Putamen (tissue), 1 donor: ENCODE data around the gene PBX1.

Experiments
- DNase-seq: peaks from one replicate; pipeline ENCODE4 v3.0.0-alpha.2; 2016; ENCODE audit warnings: low spot score

PBX1 gene

GRCh38 chr1:164700683-164701082 is 141.7 kb downstream of the PBX1 start:
- no peak for DNase-seq

- no peak for DNase-seq
These were observed 142.3 kb downstream of the PBX1 start for GRCh38 chr1:164701189-164701761.

- DNase-seq: no peak
These were observed 143.2 kb downstream of the PBX1 start for GRCh38 chr1:164702216-164702615.

GRCh38 chr1:164702664-164703063 is 143.7 kb downstream of the PBX1 start:
- no peak for DNase-seq

GRCh38 chr1:164703463-164703862 is 144.5 kb downstream of the PBX1 start:
- DNase-seq: no peak

- DNase-seq: no peak
These were observed 145.0 kb downstream of the PBX1 start for GRCh38 chr1:164703960-164704411.

GRCh38 chr1:164704954-164705353 is 146.0 kb downstream of the PBX1 start:
- no peak for DNase-seq

GRCh38 chr1:164706606-164706987 is 147.6 kb downstream of the PBX1 start:
- DNase-seq: no peak

GRCh38 chr1:164707868-164708331 is 148.9 kb downstream of the PBX1 start:
- DNase-seq: no peak

- no peak for DNase-seq
These were observed 149.6 kb downstream of the PBX1 start for GRCh38 chr1:164708596-164708995.

- DNase-seq: no peak
These were observed 150.1 kb downstream of the PBX1 start for GRCh38 chr1:164709126-164709525.

GRCh38 chr1:164709541-164710278 is 150.7 kb downstream of the PBX1 start:
- DNase-seq: no peak

GRCh38 chr1:164712131-164713036 is 153.4 kb downstream of the PBX1 start:
- no peak for DNase-seq

GRCh38 chr1:164713456-164714207 is 154.6 kb downstream of the PBX1 start:
- no peak for DNase-seq

GRCh38 chr1:164716992-164717703 is 158.2 kb downstream of the PBX1 start:
- no peak for DNase-seq

- DNase-seq: no peak
These were observed 159.8 kb downstream of the PBX1 start for GRCh38 chr1:164718821-164719220.

- no peak for DNase-seq
These were observed 160.9 kb downstream of the PBX1 start for GRCh38 chr1:164719676-164720439.

- DNase-seq: no peak
These were observed 161.7 kb downstream of the PBX1 start for GRCh38 chr1:164720440-164721227.

GRCh38 chr1:164721228-164721496 is 162.2 kb downstream of the PBX1 start:
- DNase-seq: no peak

- DNase-seq: peak; percentile 27
These were observed 164.4 kb downstream of the PBX1 start for GRCh38 chr1:164723296-164723798.
